Hepatocyte (in vitro differentiated cells): ENCODE data around the gene SLC39A13.

Source experiments
- CTCF ChIP-seq: fragments of 200-600 bp; sonication (generic); IDR thresholded peaks from 2 replicates; pipeline ENCODE4 v1.5.1; 2016; ENCODE audit warnings: antibody characterized with exemption, mild to moderate bottlenecking; ENCODE audit not compliant: poor library complexity
- EZH2 ChIP-seq: fragments of 200-600 bp; sonication (generic); IDR thresholded peaks from 2 replicates; pipeline ENCODE4 v1.6.1; 2016; ENCODE audit warnings: antibody characterized with exemption, mild to moderate bottlenecking, borderline replicate concordance

GRCh38 chr11:47443028-47443700, 34.8 kb downstream of the SLC39A13 start:
- TF ChIP-seq CTCF (no peak), EZH2 (no peak)
